GM18505 (cell line): ENCODE measurements around the gene TAS2R46.

Source experiments
- ATAC-seq: cut with Tn5 transposase; IDR thresholded peaks from one replicate; pipeline ENCODE4 v1.9.1; 2021; ENCODE audit not compliant: unreplicated experiment
- POLR2A ChIP-seq: IDR thresholded peaks from 4 replicates; pipeline ENCODE4 v1.6.1; 2011; ENCODE audit warnings: borderline replicate concordance; ENCODE audit not compliant: insufficient read depth, insufficient read length; ENCODE audit errors: extremely low read depth

The TAS2R46 gene

DNA sequence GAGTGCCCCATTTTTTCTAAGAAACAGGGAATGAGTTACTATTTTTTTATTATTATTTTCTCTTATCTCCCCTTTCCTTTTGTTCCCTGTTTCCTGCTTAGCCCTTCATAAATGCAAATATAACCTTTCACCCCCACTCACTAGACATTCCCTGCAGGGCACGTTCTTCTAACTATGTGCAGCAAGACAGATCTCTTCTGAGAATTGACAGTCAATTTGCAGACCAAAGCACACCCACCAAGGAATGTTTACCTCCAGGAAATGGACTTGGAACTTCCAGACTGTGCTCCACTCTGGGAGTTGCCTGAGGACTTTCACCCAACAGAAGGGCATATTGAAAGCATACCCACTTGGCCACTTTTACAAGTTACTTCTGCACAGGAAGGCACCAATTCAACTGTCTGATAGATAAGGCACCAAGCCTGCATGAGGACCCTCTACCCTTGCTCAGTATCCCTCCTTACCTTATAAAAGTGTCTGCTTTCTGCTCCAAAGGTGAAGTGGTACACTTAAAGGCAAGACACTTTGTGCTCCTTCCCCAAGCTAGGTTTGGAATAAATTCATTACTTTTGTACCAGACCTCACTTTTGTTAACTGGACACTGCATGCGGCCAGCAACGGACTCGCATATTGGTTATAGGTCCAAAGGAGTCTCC lies 46.2 kb downstream of the TAS2R46 start:
- no peak for ATAC-seq
- no peak for TF ChIP-seq POLR2A

DNA sequence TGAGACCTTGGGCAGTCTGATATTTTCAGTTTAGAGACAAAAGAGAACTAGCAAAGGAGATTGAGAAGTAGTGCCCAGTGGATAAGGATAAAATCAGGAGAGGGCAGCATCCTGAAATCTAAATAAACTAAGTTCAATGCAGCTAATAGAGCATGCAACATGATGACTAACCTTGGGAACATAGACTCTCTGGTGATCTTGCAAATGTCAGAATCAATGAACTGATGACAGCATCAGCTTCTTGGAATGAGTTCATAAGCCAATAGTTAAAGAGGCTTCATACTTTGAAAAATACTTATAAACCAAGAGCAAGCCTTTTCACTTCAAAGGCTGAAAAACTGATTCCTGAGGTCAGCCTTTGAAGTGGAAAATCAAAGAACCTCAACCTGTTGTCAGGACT lies 47.9 kb downstream of the TAS2R46 start:
- no peak for ATAC-seq
- TF ChIP-seq POLR2A, result no peak
